Measurements from ENCODE around the gene KRABD2.

Gene KRABD2

DNA sequence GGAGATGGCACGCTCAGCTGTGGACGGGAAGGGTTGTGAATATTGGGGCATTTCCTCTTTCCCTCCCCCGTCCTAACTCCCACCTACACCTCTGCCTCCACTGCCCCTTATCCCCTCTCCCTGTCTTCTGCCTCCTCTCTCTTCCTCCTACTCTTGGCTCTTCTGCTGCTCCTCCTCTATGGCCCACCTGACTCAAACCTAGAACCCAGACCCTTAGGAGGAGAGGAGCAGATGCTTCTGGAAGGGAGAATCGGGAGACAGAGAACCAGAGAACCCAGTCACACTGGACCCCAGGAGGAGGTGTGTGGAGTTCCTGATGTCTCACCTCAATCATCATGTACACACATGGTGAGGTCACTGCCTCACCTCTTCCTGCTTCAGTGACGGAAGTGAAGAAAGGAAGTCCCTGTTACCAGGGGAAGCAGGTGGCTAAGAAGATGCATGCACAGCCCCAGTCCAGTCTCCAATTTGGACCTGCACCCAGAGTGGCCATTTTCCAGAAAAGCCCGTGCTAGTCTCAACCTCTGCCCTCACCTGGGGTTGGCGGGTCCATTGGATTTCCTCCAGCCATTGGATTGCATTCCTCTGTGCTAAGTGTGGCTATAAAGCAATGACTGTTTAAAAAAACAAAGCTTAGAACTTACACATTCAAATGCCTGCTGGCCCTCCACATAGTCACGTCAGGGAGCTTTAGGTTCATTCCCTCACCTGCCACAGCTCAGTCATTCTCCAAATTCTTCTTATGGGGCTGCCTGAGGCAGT lies 17.1 kb upstream of the KRABD2 start:
- H3K27me3 ChIP-seq (ENCODE audit: insufficient read depth), result no peaks in the 10 kb centered on the region
- H3K79me2 ChIP-seq (replicated peaks; ENCODE audit: insufficient read depth), result no peaks in the 10 kb centered on the region
- TF ChIP-seq, protein P1, sequence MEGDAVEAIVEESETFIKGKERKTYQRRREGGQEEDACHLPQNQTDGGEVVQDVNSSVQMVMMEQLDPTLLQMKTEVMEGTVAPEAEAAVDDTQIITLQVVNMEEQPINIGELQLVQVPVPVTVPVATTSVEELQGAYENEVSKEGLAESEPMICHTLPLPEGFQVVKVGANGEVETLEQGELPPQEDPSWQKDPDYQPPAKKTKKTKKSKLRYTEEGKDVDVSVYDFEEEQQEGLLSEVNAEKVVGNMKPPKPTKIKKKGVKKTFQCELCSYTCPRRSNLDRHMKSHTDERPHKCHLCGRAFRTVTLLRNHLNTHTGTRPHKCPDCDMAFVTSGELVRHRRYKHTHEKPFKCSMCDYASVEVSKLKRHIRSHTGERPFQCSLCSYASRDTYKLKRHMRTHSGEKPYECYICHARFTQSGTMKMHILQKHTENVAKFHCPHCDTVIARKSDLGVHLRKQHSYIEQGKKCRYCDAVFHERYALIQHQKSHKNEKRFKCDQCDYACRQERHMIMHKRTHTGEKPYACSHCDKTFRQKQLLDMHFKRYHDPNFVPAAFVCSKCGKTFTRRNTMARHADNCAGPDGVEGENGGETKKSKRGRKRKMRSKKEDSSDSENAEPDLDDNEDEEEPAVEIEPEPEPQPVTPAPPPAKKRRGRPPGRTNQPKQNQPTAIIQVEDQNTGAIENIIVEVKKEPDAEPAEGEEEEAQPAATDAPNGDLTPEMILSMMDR (conservative IDR thresholded peaks at IDR 0.05; ENCODE audit: low read depth in 2 of 2), result no peak
- TF ChIP-seq REST (IDR thresholded peaks at IDR 0.05; ENCODE audit: unreplicated experiment) (no peak), JUNB (IDR thresholded peaks at IDR 0.05; ENCODE audit: unreplicated experiment) (no peak), STAT1 (IDR thresholded peaks at IDR 0.05; ENCODE audit: unreplicated experiment) (no peak), NANOG (IDR thresholded peaks at IDR 0.05; ENCODE audit: borderline replicate concordance) (no peak), ZNF114 (CRISPR knock-in tag; IDR thresholded peaks at IDR 0.05) (no peak), CREB1 (CRISPR knock-in tag; IDR thresholded peaks at IDR 0.05; ENCODE audit: low read depth) (no peak), EZH2 (IDR thresholded peaks at IDR 0.05; ENCODE audit: low read depth, unreplicated experiment) (no peak), POLR2AphosphoS5 (IDR thresholded peaks at IDR 0.05; ENCODE audit: low read depth) (no peak), EZH2phosphoT487 (IDR thresholded peaks at IDR 0.05; ENCODE audit: unreplicated experiment) (no peak), ZNF331 (CRISPR knock-in tag; IDR thresholded peaks at IDR 0.05; ENCODE audit: low read depth) (no peak)
- TF ChIP-seq, protein P2, sequence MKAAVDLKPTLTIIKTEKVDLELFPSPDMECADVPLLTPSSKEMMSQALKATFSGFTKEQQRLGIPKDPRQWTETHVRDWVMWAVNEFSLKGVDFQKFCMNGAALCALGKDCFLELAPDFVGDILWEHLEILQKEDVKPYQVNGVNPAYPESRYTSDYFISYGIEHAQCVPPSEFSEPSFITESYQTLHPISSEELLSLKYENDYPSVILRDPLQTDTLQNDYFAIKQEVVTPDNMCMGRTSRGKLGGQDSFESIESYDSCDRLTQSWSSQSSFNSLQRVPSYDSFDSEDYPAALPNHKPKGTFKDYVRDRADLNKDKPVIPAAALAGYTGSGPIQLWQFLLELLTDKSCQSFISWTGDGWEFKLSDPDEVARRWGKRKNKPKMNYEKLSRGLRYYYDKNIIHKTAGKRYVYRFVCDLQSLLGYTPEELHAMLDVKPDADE (IDR thresholded peaks at IDR 0.05), result no peak
- TF ChIP-seq, protein P3, sequence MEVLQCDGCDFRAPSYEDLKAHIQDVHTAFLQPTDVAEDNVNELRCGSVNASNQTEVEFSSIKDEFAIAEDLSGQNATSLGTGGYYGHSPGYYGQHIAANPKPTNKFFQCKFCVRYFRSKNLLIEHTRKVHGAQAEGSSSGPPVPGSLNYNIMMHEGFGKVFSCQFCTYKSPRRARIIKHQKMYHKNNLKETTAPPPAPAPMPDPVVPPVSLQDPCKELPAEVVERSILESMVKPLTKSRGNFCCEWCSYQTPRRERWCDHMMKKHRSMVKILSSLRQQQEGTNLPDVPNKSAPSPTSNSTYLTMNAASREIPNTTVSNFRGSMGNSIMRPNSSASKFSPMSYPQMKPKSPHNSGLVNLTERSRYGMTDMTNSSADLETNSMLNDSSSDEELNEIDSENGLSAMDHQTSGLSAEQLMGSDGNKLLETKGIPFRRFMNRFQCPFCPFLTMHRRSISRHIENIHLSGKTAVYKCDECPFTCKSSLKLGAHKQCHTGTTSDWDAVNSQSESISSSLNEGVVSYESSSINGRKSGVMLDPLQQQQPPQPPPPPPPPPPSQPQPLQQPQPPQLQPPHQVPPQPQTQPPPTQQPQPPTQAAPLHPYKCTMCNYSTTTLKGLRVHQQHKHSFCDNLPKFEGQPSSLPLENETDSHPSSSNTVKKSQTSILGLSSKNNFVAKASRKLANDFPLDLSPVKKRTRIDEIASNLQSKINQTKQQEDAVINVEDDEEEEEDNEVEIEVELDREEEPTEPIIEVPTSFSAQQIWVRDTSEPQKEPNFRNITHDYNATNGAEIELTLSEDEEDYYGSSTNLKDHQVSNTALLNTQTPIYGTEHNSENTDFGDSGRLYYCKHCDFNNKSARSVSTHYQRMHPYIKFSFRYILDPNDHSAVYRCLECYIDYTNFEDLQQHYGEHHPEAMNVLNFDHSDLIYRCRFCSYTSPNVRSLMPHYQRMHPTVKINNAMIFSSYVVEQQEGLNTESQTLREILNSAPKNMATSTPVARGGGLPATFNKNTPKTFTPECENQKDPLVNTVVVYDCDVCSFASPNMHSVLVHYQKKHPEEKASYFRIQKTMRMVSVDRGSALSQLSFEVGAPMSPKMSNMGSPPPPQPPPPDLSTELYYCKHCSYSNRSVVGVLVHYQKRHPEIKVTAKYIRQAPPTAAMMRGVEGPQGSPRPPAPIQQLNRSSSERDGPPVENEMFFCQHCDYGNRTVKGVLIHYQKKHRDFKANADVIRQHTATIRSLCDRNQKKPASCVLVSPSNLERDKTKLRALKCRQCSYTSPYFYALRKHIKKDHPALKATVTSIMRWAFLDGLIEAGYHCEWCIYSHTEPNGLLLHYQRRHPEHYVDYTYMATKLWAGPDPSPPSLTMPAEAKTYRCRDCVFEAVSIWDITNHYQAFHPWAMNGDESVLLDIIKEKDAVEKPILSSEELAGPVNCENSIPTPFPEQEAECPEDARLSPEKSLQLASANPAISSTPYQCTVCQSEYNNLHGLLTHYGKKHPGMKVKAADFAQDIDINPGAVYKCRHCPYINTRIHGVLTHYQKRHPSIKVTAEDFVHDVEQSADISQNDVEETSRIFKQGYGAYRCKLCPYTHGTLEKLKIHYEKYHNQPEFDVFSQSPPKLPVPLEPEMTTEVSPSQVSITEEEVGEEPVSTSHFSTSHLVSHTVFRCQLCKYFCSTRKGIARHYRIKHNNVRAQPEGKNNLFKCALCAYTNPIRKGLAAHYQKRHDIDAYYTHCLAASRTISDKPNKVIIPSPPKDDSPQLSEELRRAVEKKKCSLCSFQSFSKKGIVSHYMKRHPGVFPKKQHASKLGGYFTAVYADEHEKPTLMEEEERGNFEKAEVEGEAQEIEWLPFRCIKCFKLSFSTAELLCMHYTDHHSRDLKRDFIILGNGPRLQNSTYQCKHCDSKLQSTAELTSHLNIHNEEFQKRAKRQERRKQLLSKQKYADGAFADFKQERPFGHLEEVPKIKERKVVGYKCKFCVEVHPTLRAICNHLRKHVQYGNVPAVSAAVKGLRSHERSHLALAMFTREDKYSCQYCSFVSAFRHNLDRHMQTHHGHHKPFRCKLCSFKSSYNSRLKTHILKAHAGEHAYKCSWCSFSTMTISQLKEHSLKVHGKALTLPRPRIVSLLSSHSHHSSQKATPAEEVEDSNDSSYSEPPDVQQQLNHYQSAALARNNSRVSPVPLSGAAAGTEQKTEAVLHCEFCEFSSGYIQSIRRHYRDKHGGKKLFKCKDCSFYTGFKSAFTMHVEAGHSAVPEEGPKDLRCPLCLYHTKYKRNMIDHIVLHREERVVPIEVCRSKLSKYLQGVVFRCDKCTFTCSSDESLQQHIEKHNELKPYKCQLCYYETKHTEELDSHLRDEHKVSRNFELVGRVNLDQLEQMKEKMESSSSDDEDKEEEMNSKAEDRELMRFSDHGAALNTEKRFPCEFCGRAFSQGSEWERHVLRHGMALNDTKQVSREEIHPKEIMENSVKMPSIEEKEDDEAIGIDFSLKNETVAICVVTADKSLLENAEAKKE (CRISPR knock-in tag; IDR thresholded peaks at IDR 0.05), result no peak
- Mint-ChIP-seq H3K36me3 (ENCODE audit: low read depth) (no peaks in the 10 kb centered on the region), H3K4me1 (no peaks in the 10 kb centered on the region), H3K27ac (no peak overlapping the region), H3K9me3 (no peaks in the 10 kb centered on the region), H3K27me3 (ENCODE audit: insufficient read depth, low read depth, poor library complexity) (no peaks in the 10 kb centered on the region), H3K4me3 (no peak overlapping the region)
- H3K9me2 ChIP-seq (ENCODE audit: insufficient read depth), result no peaks in the 10 kb centered on the region
- no peaks in the 10 kb centered on the region for H4K20me1 ChIP-seq (replicated peaks; ENCODE audit: insufficient read depth)
- no peaks in the 10 kb centered on the region for H3K36me3 ChIP-seq (ENCODE audit: insufficient read depth)
- DNase-seq (ENCODE audit: low spot score) (no peak), ATAC-seq (no peak)
- H3K4me2 ChIP-seq, result no peak overlapping the region
- no peaks in the 10 kb centered on the region; the same call in 1 of the 2 replicates for H3F3A ChIP-seq (replicated peaks; ENCODE audit: low read depth)
- H3K4me1 ChIP-seq (ENCODE audit: insufficient read depth), result 0 out of 2 replicates have a peak, but pooled peaks cover 4% of the 10 kb centered on the region
- H2AFZ ChIP-seq, result no peak overlapping the region
- no peak overlapping the region for H3K4me3 ChIP-seq
- H3K27ac ChIP-seq (ENCODE audit: low read depth), result no peak overlapping the region

Data from GM23338 (cell line).